ENCODE data around the gene ABCC10. TPM values are rescaled to one million over a fixed set of nuclear protein-coding genes. Genes with fewer than 3 reads are reported as not detected.
"Not testable (repeated sequence)": the region's sequence is repeated elsewhere in the genome, so short reads cannot be mapped to it uniquely, and the experiment has no call there.

ABCC10 gene
- total RNA-seq, 1 donor from 2014 or later = 11.7 TPM

- peak; percentile 98 for TF ChIP-seq CTCF (IDR thresholded peaks at IDR 0.05; ENCODE audit: borderline replicate concordance)
- Histone ChIP-seq H3K27me3 (ENCODE audit: low read depth) (peaks cover 44% of the 10 kb centered on the region), H3K4me3 (peak overlapping the region; percentile 70), H3K9me3 (replicated peaks) (no peaks in the 10 kb centered on the region), H3K36me3 (peaks cover 22% of the 10 kb centered on the region), H3K4me1 (peaks cover 33% of the 10 kb centered on the region), H3K27ac (replicated peaks) (no peak overlapping the region)
- DNase-seq = no peak
- intact Hi-C loops (cut with micrococcal nuclease) = loop anchor here (5.0 kb wide), 2 partner anchors 38 to 53 kb away; no protein-coding TSS in a partner anchor
Observed at GRCh38 chr6:43454290-43454695, 27.0 kb downstream of the ABCC10 start.

GRCh38 chr6:43454696-43455530, 27.6 kb downstream of the ABCC10 start:
- intact Hi-C loops (cut with micrococcal nuclease) = loop anchor here (5.0 kb wide), 2 partner anchors 37 to 52 kb away; no protein-coding TSS in a partner anchor
- Histone ChIP-seq H3K4me1 (peaks cover 27% of the 10 kb centered on the region), H3K4me3 (peak overlapping the region; percentile 70), H3K27ac (replicated peaks) (no peak overlapping the region), H3K9me3 (replicated peaks) (no peaks in the 10 kb centered on the region), H3K27me3 (ENCODE audit: low read depth) (peaks cover 50% of the 10 kb centered on the region), H3K36me3 (peaks cover 16% of the 10 kb centered on the region)
- no peak for TF ChIP-seq CTCF (IDR thresholded peaks at IDR 0.05; ENCODE audit: borderline replicate concordance)
- peak; percentile 88 for DNase-seq

- peaks cover 59% of the 10 kb centered on the region for H3K27me3 ChIP-seq (ENCODE audit: low read depth)
Observed at GRCh38 chr6:43455531-43456428, 28.4 kb downstream of the ABCC10 start, which contains the start of gene DLK2. Gene DLK2, minus strand, starts transcription at chr6:43455548. Its CDS starts 723 bp downstream, at chr6:43454825.

GRCh38 chr6:43457643-43458042, 30.3 kb downstream of the ABCC10 start:
- H3K4me1 ChIP-seq = peaks cover 18% of the 10 kb centered on the region
- intact Hi-C loops (cut with micrococcal nuclease) = no loop called here
- no peaks in the 10 kb centered on the region for H3K9me3 ChIP-seq (replicated peaks)
- DNase-seq = no peak
- peaks cover 72% of the 10 kb centered on the region for H3K27me3 ChIP-seq (ENCODE audit: low read depth)
- no peaks in the 10 kb centered on the region for H3K36me3 ChIP-seq
- no peak overlapping the region for H3K27ac ChIP-seq (replicated peaks)
- no peak for TF ChIP-seq CTCF (IDR thresholded peaks at IDR 0.05; ENCODE audit: borderline replicate concordance)
- H3K4me3 ChIP-seq = no peak overlapping the region

More at GRCh38 chr6:43455531-43456428, 28.4 kb downstream of the ABCC10 start, which contains the start of gene DLK2:
- TF ChIP-seq CTCF (IDR thresholded peaks at IDR 0.05; ENCODE audit: borderline replicate concordance) = no peak
- peak within 1 kb of the TSS; percentile 70 for H3K4me3 ChIP-seq
- peaks cover 27% of the 10 kb centered on the region for H3K4me1 ChIP-seq
- H3K9me3 ChIP-seq (replicated peaks) = no peaks in the 10 kb centered on the region
- peaks cover 7% of the 10 kb centered on the region for H3K36me3 ChIP-seq
- intact Hi-C loops (cut with micrococcal nuclease) = no loop called here
- no peak for DNase-seq
- no peak within 1 kb of the TSS for H3K27ac ChIP-seq (replicated peaks)

- Histone ChIP-seq H3K27me3 (ENCODE audit: low read depth) (peaks cover 73% of the 10 kb centered on the region), H3K4me1 (peaks cover 18% of the 10 kb centered on the region)
- H3K27ac ChIP-seq (replicated peaks); intact Hi-C loops (cut with micrococcal nuclease); DNase-seq; H3K4me3 ChIP-seq; H3K9me3 ChIP-seq (replicated peaks); H3K36me3 ChIP-seq: not testable (repeated sequence)
Observed at GRCh38 chr6:43458154-43458553, 30.8 kb downstream of the ABCC10 start.
